ENCODE data around the gene FBN1. TPM values are rescaled to one million over a fixed set of nuclear protein-coding genes. Genes with fewer than 3 reads are reported as not detected.
A peak's percentile ranks its signal among the peaks of the same experiment; 100 is the strongest.

The FBN1 gene
- total RNA-seq, 1 donor, result 984 TPM

GRCh38 chr15:48469681-48470080 lies 175.8 kb downstream of the FBN1 start:
- no peak overlapping the region for H3K4me3 ChIP-seq (ENCODE audit: low read depth, low read length)
- DNase-seq (ENCODE audit: low read depth), result no peak
- TF ChIP-seq CTCF (IDR thresholded peaks at IDR 0.05; ENCODE audit: insufficient read depth, low read length), result no peak

GRCh38 chr15:48469271-48469670 lies 176.2 kb downstream of the FBN1 start:
- TF ChIP-seq CTCF (IDR thresholded peaks at IDR 0.05; ENCODE audit: insufficient read depth, low read length), result no peak
- no peak overlapping the region for H3K4me3 ChIP-seq (ENCODE audit: low read depth, low read length)
- peak; percentile 44 for DNase-seq (ENCODE audit: low read depth)

GRCh38 chr15:48467801-48468200 lies 177.7 kb downstream of the FBN1 start:
- no peak for TF ChIP-seq CTCF (IDR thresholded peaks at IDR 0.05; ENCODE audit: insufficient read depth, low read length)
- no peak for DNase-seq (ENCODE audit: low read depth)
- no peak overlapping the region for H3K4me3 ChIP-seq (ENCODE audit: low read depth, low read length)

- TF ChIP-seq CTCF (IDR thresholded peaks at IDR 0.05; ENCODE audit: insufficient read depth, low read length), result no peak
- DNase-seq (ENCODE audit: low read depth), result no peak
Measured at GRCh38 chr15:48466820-48467219, 178.7 kb downstream of the FBN1 start.

GRCh38 chr15:48466079-48466478 lies 179.4 kb downstream of the FBN1 start:
- H3K4me3 ChIP-seq (ENCODE audit: low read depth, low read length), result no peak overlapping the region
- DNase-seq (ENCODE audit: low read depth), result no peak
- TF ChIP-seq CTCF (IDR thresholded peaks at IDR 0.05; ENCODE audit: insufficient read depth, low read length), result no peak

More at GRCh38 chr15:48466820-48467219, 178.7 kb downstream of the FBN1 start:
- H3K4me3 ChIP-seq (ENCODE audit: low read depth, low read length), result no peak overlapping the region

GRCh38 chr15:48465410-48465809 lies 180.1 kb downstream of the FBN1 start:
- TF ChIP-seq CTCF (IDR thresholded peaks at IDR 0.05; ENCODE audit: insufficient read depth, low read length), result no peak

DNA sequence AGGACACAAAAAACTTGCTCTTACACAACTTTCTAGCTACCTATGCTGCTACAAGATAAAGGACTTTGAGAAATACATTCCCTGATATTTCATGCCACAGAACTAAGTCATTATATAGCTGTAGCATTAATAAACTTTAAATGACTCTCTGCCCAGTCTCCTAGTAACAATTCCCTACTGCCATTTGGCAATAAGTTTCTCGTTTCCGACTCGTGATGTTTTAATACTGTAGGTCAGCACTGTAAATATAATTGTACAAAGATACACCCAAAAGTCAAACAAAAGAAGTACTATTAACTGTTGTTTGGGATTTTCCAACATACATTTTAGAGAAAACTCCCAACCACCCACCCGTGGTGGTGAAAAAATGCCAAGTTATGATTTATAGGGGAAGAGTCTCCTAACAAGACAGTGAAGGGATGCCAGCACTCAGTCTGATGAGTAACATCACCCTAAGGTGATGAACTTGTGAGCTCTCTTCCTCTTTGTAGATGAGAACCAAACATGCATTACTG lies 182.1 kb downstream of the FBN1 start:
- no peak for DNase-seq (ENCODE audit: low read depth)
- no peak overlapping the region for H3K4me3 ChIP-seq (ENCODE audit: low read depth, low read length)
- no peak for TF ChIP-seq CTCF (IDR thresholded peaks at IDR 0.05; ENCODE audit: insufficient read depth, low read length)

More at GRCh38 chr15:48465410-48465809, 180.1 kb downstream of the FBN1 start:
- DNase-seq (ENCODE audit: low read depth), result no peak
- no peak overlapping the region for H3K4me3 ChIP-seq (ENCODE audit: low read depth, low read length)

Data from fibroblast of the aortic adventitia (primary cell).